ENCODE measurements around the gene CABLES1. TPM values are rescaled to one million over a fixed set of nuclear protein-coding genes. Genes with fewer than 3 reads are reported as not detected.

The CABLES1 gene
- total RNA-seq, 1 experiment from 2014 or later: 29.5 TPM

DNA sequence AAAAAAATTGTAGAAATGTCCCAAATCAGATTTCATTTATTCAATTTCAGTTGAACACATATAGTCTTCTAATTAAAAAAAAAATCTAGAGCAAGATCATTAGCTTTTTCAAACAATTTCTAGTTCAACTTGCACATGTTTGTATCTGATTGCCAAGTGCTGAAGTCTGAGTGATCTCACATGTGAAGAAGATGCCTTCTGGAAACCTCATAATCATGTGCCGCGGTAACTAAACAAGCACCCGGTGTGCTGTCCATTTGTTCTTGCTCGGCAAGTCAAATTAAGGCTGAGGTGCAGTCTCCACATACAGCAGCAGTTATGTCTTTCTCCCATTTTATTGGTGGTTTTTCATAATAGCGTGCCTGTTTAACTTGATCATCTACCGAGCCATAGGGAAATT, 18.7 kb downstream of the CABLES1 start:
- CTCF ChIA-PET: no interaction called here
- Mint-ChIP-seq H3K4me1 (ENCODE audit: low read depth, unreplicated experiment) (peaks cover 6% of the 10 kb centered on the region), H3K27me3 (ENCODE audit: insufficient read depth, unreplicated experiment) (no peaks in the 10 kb centered on the region), H3K9me3 (ENCODE audit: unreplicated experiment) (no peaks in the 10 kb centered on the region), H3K4me3 (ENCODE audit: unreplicated experiment) (no peak overlapping the region), H3K36me3 (ENCODE audit: insufficient read depth, unreplicated experiment) (peaks cover 17% of the 10 kb centered on the region), H3K27ac (ENCODE audit: unreplicated experiment) (no peak overlapping the region)
- Histone ChIP-seq H3K27me3 (replicated peaks; ENCODE audit: control insufficient read depth, insufficient read depth, low read length) (no peaks in the 10 kb centered on the region), H3K4me3 (ENCODE audit: low read depth, low read length) (no peak overlapping the region), H3K4me1 (peaks cover 4% of the 10 kb centered on the region), H3K36me3 (ENCODE audit: control insufficient read depth, insufficient read depth, low read length) (peaks cover 1% of the 10 kb centered on the region; the same call in 1 of the 2 replicates), H3K9me3 (no peaks in the 10 kb centered on the region)
- no peak for TF ChIP-seq CTCF (IDR thresholded peaks at IDR 0.05; ENCODE audit: insufficient read depth in 1 of 2, low read depth in 1 of 2, low read length in 1 of 2, severe bottlenecking in 1 of 2, unreplicated experiment in 1 of 2)
- intact Hi-C loops (cut with micrococcal nuclease; ENCODE audit: unreplicated experiment): no loop called here
- BruUV-seq (replicated peaks): no TSS peak
- no peak for DNase-seq
- POLR2A ChIA-PET: no interaction called here

DNA sequence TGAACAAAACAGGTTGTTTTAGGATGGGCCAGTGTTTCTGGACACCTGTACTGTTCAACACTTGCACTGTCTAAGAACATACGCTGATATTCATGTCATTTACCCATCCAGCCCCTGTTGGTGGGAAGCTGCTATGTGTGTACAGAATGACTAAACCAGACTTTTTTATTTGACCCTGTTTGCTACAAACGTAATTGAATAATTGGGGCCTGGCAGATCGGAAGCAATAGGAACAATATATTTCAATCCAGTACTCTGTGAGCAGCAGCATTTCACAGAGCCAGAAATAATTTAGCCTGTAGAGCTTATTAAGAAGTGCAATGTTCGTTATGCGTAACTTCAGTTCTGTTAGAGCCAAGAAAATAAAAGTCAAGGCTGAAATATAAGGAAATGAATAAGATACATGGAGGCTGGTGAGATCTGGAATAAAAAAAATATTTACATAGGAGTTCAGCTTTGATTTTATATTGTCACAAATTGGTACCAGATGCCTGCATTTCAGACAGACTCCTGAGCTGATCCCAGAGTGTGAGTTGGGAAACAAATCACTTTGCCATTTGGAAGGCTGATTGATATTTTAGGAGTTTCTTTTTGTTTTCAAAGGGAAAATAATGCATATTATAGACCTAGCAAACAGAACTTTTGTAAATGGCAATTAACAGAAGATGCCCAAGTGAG, 19.7 kb downstream of the CABLES1 start:
- CTCF ChIA-PET: no interaction called here
- POLR2A ChIA-PET: no interaction called here
- H3K9me3 Mint-ChIP-seq (ENCODE audit: unreplicated experiment): no peaks in the 10 kb centered on the region
- peaks cover 1% of the 10 kb centered on the region; the same call in 1 of the 2 replicates for H3K36me3 ChIP-seq (ENCODE audit: control insufficient read depth, insufficient read depth, low read length)
- H3K27me3 Mint-ChIP-seq (ENCODE audit: insufficient read depth, unreplicated experiment): no peaks in the 10 kb centered on the region
- intact Hi-C loops (cut with micrococcal nuclease; ENCODE audit: unreplicated experiment): no loop called here
- no peaks in the 10 kb centered on the region for H3K9me3 ChIP-seq
- no peak overlapping the region for H3K27ac Mint-ChIP-seq (ENCODE audit: unreplicated experiment)
- H3K4me3 Mint-ChIP-seq (ENCODE audit: unreplicated experiment): no peak overlapping the region
- no peak overlapping the region for H3K4me3 ChIP-seq (ENCODE audit: low read depth, low read length)
- no peak for TF ChIP-seq CTCF (IDR thresholded peaks at IDR 0.05; ENCODE audit: insufficient read depth in 1 of 2, low read depth in 1 of 2, low read length in 1 of 2, severe bottlenecking in 1 of 2, unreplicated experiment in 1 of 2)
- peaks cover 6% of the 10 kb centered on the region for H3K4me1 Mint-ChIP-seq (ENCODE audit: low read depth, unreplicated experiment)
- peaks cover 12% of the 10 kb centered on the region for H3K36me3 Mint-ChIP-seq (ENCODE audit: insufficient read depth, unreplicated experiment)
- no TSS peak for BruUV-seq (replicated peaks)
- H3K27me3 ChIP-seq (replicated peaks; ENCODE audit: control insufficient read depth, insufficient read depth, low read length): no peaks in the 10 kb centered on the region
- DNase-seq: no peak
- peaks cover 10% of the 10 kb centered on the region for H3K4me1 ChIP-seq

GRCh38 chr18:23155537-23155936, 20.3 kb downstream of the CABLES1 start:
- Mint-ChIP-seq H3K9me3 (ENCODE audit: unreplicated experiment) (no peaks in the 10 kb centered on the region), H3K4me3 (ENCODE audit: unreplicated experiment) (no peak overlapping the region), H3K27ac (ENCODE audit: unreplicated experiment) (no peak overlapping the region), H3K36me3 (ENCODE audit: insufficient read depth, unreplicated experiment) (peaks cover 12% of the 10 kb centered on the region), H3K27me3 (ENCODE audit: insufficient read depth, unreplicated experiment) (no peaks in the 10 kb centered on the region), H3K4me1 (ENCODE audit: low read depth, unreplicated experiment) (peaks cover 6% of the 10 kb centered on the region)
- Histone ChIP-seq H3K4me1 (peaks cover 10% of the 10 kb centered on the region), H3K27me3 (replicated peaks; ENCODE audit: control insufficient read depth, insufficient read depth, low read length) (no peaks in the 10 kb centered on the region), H3K4me3 (ENCODE audit: low read depth, low read length) (no peak overlapping the region), H3K36me3 (ENCODE audit: control insufficient read depth, insufficient read depth, low read length) (peaks cover 1% of the 10 kb centered on the region; the same call in 1 of the 2 replicates), H3K9me3 (no peaks in the 10 kb centered on the region)
- CTCF ChIA-PET: no interaction called here
- intact Hi-C loops (cut with micrococcal nuclease; ENCODE audit: unreplicated experiment): no loop called here
- no peak for DNase-seq
- no peak for TF ChIP-seq CTCF (IDR thresholded peaks at IDR 0.05; ENCODE audit: insufficient read depth in 1 of 2, low read depth in 1 of 2, low read length in 1 of 2, severe bottlenecking in 1 of 2, unreplicated experiment in 1 of 2)
- no TSS peak for BruUV-seq (replicated peaks)
- POLR2A ChIA-PET: no interaction called here
